Neural progenitor cell (in vitro differentiated cells): ENCODE measurements around the gene ABCB6.

Experiments
- EZH2 ChIP-seq: fragments of 200-600 bp; sonication (generic); IDR thresholded peaks from 2 replicates; pipeline ENCODE4 v1.6.1; 2017; ENCODE audit warnings: antibody characterized with exemption, mild to moderate bottlenecking, moderate library complexity
- EZH2phosphoT487 ChIP-seq: fragments of 200-600 bp; sonication (generic); IDR thresholded peaks from 2 replicates; pipeline ENCODE4 v1.6.1; 2017; ENCODE audit warnings: antibody characterized with exemption
- TF ChIP-seq, protein P1 (sequence below): fragments of 200-600 bp; sonication (generic); IDR thresholded peaks from 2 replicates; pipeline ENCODE4 v1.5.1; 2017; ENCODE audit warnings: antibody characterized with exemption, mild to moderate bottlenecking

DNA sequence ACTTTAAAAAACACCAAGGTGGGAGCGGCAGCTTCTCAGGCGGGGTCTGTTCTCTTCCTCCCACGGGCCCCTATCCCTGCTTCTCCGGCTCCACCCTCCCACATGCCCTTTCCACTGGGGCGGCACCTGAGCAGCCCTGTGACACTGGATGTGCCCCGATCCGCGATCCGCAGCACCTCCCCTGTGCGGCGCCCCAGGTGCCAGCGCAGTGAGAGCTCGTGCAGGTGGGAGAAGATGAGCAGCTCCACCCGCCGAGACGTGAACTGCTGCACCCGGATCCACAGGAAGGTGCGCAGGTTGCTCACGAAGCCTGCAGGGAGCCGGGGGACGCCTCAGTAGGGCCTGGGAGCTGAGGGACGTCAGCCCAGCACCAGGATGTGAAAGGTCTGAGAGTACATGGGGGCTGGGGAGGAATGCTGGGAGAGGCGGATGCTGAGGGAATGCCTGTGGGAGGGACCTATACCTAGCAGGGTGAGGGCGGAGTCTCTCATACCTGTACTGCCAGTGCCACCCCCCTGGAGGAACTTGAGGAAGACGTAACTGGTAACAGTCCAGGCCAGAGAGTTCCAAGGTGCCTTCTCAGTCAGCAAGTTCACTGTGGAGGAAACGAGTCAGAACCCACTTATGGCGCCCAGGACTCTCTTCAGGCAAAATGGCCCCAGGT lies 2.8 kb downstream of the ABCB6 start:
- TF ChIP-seq, protein P1, sequence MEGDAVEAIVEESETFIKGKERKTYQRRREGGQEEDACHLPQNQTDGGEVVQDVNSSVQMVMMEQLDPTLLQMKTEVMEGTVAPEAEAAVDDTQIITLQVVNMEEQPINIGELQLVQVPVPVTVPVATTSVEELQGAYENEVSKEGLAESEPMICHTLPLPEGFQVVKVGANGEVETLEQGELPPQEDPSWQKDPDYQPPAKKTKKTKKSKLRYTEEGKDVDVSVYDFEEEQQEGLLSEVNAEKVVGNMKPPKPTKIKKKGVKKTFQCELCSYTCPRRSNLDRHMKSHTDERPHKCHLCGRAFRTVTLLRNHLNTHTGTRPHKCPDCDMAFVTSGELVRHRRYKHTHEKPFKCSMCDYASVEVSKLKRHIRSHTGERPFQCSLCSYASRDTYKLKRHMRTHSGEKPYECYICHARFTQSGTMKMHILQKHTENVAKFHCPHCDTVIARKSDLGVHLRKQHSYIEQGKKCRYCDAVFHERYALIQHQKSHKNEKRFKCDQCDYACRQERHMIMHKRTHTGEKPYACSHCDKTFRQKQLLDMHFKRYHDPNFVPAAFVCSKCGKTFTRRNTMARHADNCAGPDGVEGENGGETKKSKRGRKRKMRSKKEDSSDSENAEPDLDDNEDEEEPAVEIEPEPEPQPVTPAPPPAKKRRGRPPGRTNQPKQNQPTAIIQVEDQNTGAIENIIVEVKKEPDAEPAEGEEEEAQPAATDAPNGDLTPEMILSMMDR = no peak
- TF ChIP-seq EZH2 (no peak), EZH2phosphoT487 (no peak)
